GM13976 (cell line): ENCODE data around the gene NEUROG1.

ENCODE experiments used
- DNase-seq: peaks from one replicate; pipeline ENCODE4 v3.0.0; 2012; ENCODE audit warnings: low spot score
- in situ Hi-C: fragments of 300-500 bp; cut with MboI; formaldehyde crosslinking; loops from one replicate; pipeline ENCODE4 v1.12.0; 2022; ENCODE audit warnings: low sequenced_read_pairs, mixed read lengths, inconsistent platforms; ENCODE audit not compliant: unreplicated experiment
- TF ChIP-seq, protein P1 (sequence below): IDR thresholded peaks from 2 replicates; pipeline ENCODE4 v1.5.1; 2012; ENCODE audit warnings: borderline replicate concordance, mild to moderate bottlenecking; ENCODE audit not compliant: insufficient read depth; ENCODE audit errors: extremely low read depth, missing control alignments, control extremely low read depth

Gene NEUROG1

DNA sequence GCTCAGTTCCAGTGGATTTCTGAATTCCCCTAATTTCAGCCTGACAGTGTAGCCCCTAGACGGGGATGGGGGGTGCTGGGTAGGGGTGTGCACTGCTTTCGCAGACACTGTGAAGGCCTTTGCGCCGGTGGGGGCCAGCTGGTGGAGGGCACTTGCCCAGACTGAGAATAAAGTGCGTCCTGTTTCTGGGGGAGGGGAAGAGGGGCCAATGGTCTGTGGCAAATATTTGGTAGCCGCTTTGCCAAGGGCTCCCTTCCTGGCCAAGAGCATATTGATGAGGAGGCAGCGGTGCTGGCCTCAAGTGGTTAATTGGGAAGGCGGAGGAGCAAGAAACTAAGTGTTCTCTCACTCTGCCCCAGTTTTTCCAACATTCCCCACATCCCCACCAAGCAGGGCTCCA is 41.7 kb upstream of the NEUROG1 start:
- DNase-seq, result no peak
- in situ Hi-C loops, result no loop called here
- TF ChIP-seq, protein P1, sequence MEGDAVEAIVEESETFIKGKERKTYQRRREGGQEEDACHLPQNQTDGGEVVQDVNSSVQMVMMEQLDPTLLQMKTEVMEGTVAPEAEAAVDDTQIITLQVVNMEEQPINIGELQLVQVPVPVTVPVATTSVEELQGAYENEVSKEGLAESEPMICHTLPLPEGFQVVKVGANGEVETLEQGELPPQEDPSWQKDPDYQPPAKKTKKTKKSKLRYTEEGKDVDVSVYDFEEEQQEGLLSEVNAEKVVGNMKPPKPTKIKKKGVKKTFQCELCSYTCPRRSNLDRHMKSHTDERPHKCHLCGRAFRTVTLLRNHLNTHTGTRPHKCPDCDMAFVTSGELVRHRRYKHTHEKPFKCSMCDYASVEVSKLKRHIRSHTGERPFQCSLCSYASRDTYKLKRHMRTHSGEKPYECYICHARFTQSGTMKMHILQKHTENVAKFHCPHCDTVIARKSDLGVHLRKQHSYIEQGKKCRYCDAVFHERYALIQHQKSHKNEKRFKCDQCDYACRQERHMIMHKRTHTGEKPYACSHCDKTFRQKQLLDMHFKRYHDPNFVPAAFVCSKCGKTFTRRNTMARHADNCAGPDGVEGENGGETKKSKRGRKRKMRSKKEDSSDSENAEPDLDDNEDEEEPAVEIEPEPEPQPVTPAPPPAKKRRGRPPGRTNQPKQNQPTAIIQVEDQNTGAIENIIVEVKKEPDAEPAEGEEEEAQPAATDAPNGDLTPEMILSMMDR, result no peak

- TF ChIP-seq, protein P1, result no peak
- no peak for DNase-seq
- in situ Hi-C loops, result no loop called here
Measured at GRCh38 chr5:135576075-135576599, 40.4 kb upstream of the NEUROG1 start.

DNA sequence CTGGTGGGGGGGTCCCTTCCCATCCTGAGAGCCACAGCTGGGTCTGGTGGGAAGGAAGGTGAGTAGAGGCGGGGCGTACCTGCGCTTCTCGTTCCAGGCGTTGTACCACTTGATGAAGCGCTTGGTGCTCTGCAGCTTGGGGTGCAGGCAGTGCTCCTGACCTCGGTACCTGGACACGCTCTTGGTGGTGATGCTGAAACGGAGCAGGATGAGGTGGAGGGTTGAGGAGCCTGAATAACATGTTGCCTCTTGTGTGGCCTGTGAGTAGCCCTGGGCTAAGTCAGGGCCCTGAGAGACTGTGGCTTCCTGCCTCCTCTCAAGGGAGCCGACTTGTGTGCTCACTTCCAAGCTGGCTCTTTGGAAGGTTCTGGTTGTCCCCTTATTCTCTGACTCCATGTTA is 38.7 kb upstream of the NEUROG1 start:
- TF ChIP-seq, protein P1, result no peak
- in situ Hi-C loops, result no loop called here

DNA sequence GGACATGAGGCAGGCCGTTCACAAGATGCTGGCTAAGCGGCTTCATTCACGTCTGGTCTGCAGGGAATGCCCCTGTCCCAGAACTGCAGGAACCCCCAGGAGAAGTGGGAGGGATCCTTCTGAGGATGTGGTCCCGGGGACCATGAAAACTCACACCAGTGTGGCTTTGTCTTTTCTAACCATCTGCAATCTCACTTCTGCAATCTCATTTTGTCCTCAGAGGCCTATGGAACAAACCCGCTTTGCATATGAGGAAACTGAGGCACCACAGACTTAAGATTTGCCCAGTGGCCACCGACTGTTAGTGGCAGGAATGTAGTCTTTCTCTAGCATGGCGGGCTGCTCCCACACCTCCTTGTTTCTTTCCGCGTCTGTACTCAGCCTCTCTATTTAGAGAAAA is 36.1 kb upstream of the NEUROG1 start:
- no peak for DNase-seq
- in situ Hi-C loops, result no loop called here
- TF ChIP-seq, protein P1, result no peak

More for the DNA sequence above, 38.7 kb upstream of the NEUROG1 start:
- no peak for DNase-seq

DNA sequence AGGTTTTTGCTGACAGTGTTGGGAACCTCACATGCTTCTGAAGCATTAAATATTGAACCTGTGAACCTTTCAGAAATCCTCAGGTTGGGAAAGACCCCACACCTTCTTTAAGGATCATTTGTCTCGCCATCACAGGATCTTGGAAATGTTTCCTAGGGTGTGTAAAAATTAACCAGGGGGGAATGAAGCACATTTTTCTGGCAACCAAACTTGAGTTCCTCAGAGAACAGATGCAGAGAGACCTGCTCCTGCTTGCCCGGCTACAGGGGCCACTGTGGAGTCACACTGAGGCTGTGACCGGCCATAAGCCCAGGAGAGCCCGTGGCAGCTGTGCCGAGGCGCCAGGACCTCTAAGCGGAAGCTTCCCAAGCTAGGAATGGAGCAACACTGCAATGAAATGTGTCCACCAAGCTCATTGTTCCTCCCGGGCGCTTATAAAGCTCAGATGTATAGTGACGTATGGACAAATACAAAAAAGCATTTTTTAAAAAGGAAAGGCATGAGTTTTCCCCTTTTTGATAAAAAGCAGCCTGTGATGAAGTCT is 35.4 kb upstream of the NEUROG1 start:
- in situ Hi-C loops, result no loop called here
- DNase-seq, result no peak

DNA sequence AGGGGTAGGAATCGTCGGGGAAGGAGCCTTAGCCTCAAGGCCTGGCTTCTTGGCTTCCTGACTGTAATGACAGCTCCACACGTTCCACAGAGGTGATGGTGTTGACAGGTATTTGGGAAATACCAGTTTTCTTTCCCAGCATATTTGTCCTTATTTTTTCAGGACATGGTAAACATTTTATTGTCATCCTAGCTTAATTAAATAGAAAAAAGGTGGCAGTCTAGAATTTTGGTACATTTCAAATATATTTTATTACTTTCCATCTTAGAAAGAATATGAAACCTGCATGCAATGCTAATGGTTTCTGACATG is 34.6 kb upstream of the NEUROG1 start:
- in situ Hi-C loops, result no loop called here
- DNase-seq, result no peak
- TF ChIP-seq, protein P1, result no peak

More for the DNA sequence above, 35.4 kb upstream of the NEUROG1 start:
- TF ChIP-seq, protein P1, result no peak

DNA sequence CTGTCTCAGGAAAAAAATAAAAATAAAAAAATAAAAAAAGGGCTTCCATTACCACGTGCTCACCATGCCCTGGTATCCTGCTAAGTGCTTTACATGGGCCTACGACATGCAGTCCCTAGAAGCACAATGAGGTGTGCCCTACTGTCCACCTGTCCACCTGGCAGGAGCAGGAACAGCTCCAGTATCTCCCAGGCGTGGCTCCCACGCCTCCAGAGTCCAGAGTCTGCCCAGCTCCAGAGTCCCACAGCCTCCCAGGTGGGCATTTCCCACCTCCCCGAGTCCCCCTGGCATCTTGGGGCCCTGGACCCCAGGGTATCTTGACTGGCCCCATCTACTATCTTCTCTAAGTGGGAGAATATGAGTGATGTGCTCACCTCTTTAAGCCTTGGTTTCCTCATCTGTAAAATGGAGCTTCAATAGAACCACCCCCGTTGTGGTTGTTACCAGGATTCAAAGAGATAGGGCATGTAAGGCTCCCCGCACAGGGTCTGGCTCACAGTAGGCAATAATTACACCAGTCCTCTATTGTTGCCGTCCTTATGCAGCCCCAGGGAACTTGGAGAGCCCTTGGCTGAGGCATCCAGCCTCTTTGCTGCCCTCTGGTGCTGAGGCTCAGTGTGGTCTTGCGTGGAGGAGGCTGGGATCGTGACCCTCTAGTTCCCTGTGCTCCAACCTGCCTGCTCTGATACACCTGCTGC is 34.1 kb upstream of the NEUROG1 start:
- in situ Hi-C loops, result loop anchor here (10.0 kb wide), 1 partner anchor 265 kb away; the partner anchor contains the start of gene SLC25A48
- DNase-seq, result no peak
- TF ChIP-seq, protein P1, result peak; percentile 15
